ENCODE measurements around the gene SPTBN2. TPM values are rescaled to one million over a fixed set of nuclear protein-coding genes. Genes with fewer than 3 reads are reported as not detected.

Gene SPTBN2
- total and polyA plus RNA-seq, 2 of the 8 experiments (the other 6 are each of a cell fraction or from before 2014, with no cell fraction given): 19.1 to 69.0 TPM

GRCh38 chr11:66698491-66698890, 30.5 kb downstream of the SPTBN2 start:
- Histone ChIP-seq H3K14ac (ENCODE audit: insufficient read length) (no peak overlapping the region), H3K18ac (ENCODE audit: extremely low read depth, low read length) (no peak overlapping the region), H2BK20ac (ENCODE audit: low read length) (no peak overlapping the region), H3K9me3 (ENCODE audit: insufficient read depth in 2 of 2, low read depth in 1 of 2, low read length in 1 of 2) (no peaks in the 10 kb centered on the region), H3K23me2 (ENCODE audit: low read depth, low read length) (no peaks in the 10 kb centered on the region), H3K27ac (ENCODE audit: low read depth, low read length) (no peak overlapping the region), H3K79me1 (ENCODE audit: low read depth, low read length) (no peaks in the 10 kb centered on the region), H2AFZ (ENCODE audit: low read length) (no peak overlapping the region), H3K56ac (replicated peaks; ENCODE audit: insufficient read length, low read depth, low read length) (no peak overlapping the region), H3K4me2 (ENCODE audit: insufficient read depth in 1 of 2, low read depth in 2 of 2, low read length in 2 of 2) (no peak overlapping the region), H3K23ac (ENCODE audit: insufficient read length) (no peak overlapping the region), H3K27me3 (replicated peaks in 1 of 4; ENCODE audit: control insufficient read depth in 3 of 4, extremely low read depth in 1 of 4, insufficient read depth in 3 of 4, low read length in 3 of 4) (no peaks in the 10 kb centered on the region), H3K36me3 (ENCODE audit: control insufficient read depth in 2 of 4, insufficient read depth in 4 of 4, low read length in 3 of 4) (peaks cover 30 to 60% (median 55%) of the 10 kb centered on the region in 4 experiments), H3K9ac (replicated peaks in 1 of 4; ENCODE audit: extremely low read depth in 1 of 4, low read depth in 3 of 4, low read length in 3 of 4) (no peak overlapping the region), H2BK120ac (replicated peaks; ENCODE audit: low read depth, low read length) (no peak overlapping the region), H4K91ac (replicated peaks; ENCODE audit: insufficient read length, low read length) (no peak overlapping the region), H2AK5ac (ENCODE audit: low read depth, low read length) (no peak overlapping the region), H2BK15ac (ENCODE audit: low read length) (no peak overlapping the region), H3K79me2 (ENCODE audit: control insufficient read depth in 1 of 2, insufficient read depth in 2 of 2, low read length in 2 of 2) (no peaks in the 10 kb centered on the region), H2BK5ac (ENCODE audit: low read depth, low read length) (no peak overlapping the region), H4K20me1 (replicated peaks in 1 of 2; ENCODE audit: control insufficient read depth in 1 of 2, insufficient read depth in 2 of 2, low read length in 2 of 2) (peaks cover 0 to 6% of the 10 kb centered on the region in 2 experiments), H3K4me3 (ENCODE audit: extremely low read depth in 1 of 4, insufficient read depth in 2 of 4, low read depth in 3 of 4, low read length in 4 of 4) (no peak overlapping the region), H4K8ac (ENCODE audit: extremely low read depth, insufficient read depth, low read length) (no peak overlapping the region), H3K4ac (replicated peaks; ENCODE audit: insufficient read length, low read depth, low read length) (no peak overlapping the region), H4K5ac (ENCODE audit: insufficient read length, low read depth, low read length) (no peak overlapping the region), H3K4me1 (replicated peaks in 1 of 4; ENCODE audit: control insufficient read depth in 3 of 4, insufficient read depth in 4 of 4, low read length in 3 of 4) (peaks cover 0 to 3% (median 1%) of the 10 kb centered on the region in 4 experiments; a peak in 2 of 7 replicates), H2BK12ac (ENCODE audit: low read depth, low read length) (no peak overlapping the region)
- WGBS, 2 experiments (ENCODE audit: extremely low coverage in 1 of 2, insufficient coverage in 1 of 2, insufficient read length in 1 of 2, insufficient replicate concordance in 2 of 2, low coverage in 1 of 2, low lambda C conversion rate in 2 of 2, missing lambda C conversion rate in 1 of 2): 86% methylated on average over 9 of the region's 9 CpGs; no CpG with 5 or more reads in 1 of the 2 experiments
- ChIA-PET POLR2A (ENCODE audit: partially characterized antibody) (interaction anchor here (0.8 to 1.3 kb wide), 2 partner anchors 9 to 17 kb away, joined by 3 read pairs; no protein-coding TSS in a partner anchor), CTCF (ENCODE audit: partially characterized antibody) (interaction anchor here (0.6 kb wide), 1 partner anchor 145 kb away, joined by 3 read pairs; no protein-coding TSS in a partner anchor)
- FAIRE-seq: no peak
- no peak for DNase-seq (ENCODE audit: low read depth in 1 of 2, low spot score in 2 of 2)
- TF ChIP-seq MAFK (IDR thresholded peaks at IDR 0.05; ENCODE audit: low read depth, low read length) (no peak), BRCA1 (IDR thresholded peaks at IDR 0.05; ENCODE audit: low read depth, low read length) (no peak), BACH1 (IDR thresholded peaks at IDR 0.05; ENCODE audit: low read length) (no peak), SIRT6 (IDR thresholded peaks at IDR 0.05; ENCODE audit: low read length) (no peak), MAX (IDR thresholded peaks at IDR 0.05) (no peak)

Measured in H1 (cell line).